GM21515 (cell line): ENCODE measurements around the gene APEH.

Source experiments
- ATAC-seq: cut with Tn5 transposase; IDR thresholded peaks from one replicate; pipeline ENCODE4 v1.9.1; 2021; ENCODE audit not compliant: unreplicated experiment

Gene APEH

GRCh38 chr3:49711489-49711888 lies 37.3 kb downstream of the APEH start:
- ATAC-seq, result no peak

DNA sequence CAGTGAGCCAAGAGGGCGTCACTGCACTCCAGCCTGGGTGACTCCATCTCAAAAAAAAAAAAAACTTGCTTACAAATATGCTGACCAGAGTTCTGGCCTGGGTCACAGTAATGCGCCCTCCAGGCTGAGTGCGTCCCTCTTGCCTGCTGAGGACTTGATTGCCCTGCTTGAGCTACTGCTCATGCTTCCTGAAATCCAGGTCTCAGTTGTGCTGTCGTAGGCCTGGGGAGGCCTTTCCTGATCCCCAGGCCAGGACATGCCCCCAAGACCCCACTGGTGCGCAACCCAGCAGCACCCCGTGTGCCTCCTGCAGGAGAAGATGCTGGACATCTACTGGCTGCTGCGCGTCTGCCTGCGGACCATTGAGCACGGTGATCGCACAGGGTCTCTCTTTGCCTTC lies 38.0 kb downstream of the APEH start:
- no peak for ATAC-seq

DNA sequence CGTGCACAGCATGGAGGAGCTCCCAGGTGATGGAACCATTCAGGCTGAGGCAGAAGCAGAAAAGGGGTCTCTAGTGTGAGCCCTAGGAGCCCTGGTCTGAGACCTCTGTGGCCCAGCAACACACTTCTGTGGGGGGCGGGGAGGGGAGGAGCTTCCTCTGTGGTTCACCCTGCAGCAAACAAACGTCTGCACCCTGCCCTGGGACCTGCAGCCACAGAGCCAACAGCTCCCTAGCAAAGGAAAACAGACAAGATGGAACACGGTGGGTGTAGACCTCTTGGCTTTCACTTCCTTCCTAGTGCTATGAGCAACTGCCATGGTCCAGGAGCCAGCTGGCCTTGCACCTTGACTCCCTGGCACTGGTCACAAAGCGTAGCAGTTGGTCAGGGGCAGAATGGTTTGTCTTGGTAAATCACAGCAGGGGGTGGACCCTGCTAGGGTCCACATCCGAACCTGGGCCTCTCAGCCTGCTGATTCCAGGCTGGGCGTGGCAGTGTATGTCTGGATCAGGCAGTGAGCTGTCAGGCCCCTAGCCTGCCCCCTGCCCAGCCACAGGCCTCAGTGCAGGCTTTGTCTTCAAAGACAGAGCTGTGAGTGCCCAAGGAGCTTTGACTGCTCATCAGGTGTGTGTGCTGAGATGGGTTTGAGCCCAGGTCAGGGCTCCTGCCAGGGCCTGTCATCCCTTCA lies 38.6 kb downstream of the APEH start:
- ATAC-seq, result no peak

GRCh38 chr3:49713336-49714105 lies 39.4 kb downstream of the APEH start:
- ATAC-seq, result no peak

DNA sequence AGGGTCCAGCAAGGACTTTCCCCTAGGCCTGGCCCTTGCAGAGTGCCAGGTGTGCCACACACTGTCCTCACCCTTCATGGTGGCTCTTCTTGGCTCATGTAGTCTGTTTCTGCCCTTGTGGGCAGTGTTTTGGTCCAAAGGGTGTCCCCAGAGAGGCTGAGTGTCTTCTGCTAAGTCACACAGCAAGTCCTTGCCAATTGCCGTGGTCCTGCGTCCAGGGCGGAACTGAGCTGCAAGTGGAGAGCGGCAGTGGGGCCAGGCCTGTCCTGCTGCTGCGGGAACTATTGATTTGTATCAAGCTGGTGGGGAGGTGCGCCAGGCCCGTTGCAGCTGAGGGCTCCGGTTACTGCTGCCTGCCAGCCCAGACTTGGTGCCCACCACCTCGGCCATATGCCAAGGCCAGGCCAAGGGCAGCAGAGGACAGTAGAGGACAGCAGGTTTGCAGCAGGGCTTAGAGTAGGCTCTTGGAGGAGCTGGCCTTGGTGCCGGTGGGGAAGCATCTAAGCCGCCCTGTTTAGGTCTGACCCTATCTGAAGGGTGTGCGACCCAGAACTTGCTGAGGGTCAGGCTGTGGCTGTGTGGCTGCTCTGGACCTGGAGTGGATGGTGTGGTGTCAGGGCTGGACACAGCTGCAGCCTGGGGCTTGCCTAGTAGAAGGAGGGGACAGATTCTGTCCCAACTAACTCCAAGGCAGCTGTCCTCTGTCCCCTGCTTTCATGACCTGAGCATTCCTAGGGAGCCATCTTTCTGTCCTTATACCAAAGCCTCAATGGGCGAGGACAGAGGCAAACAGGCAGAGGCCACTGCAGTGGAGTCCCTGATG lies 40.8 kb downstream of the APEH start:
- ATAC-seq, result no peak

DNA sequence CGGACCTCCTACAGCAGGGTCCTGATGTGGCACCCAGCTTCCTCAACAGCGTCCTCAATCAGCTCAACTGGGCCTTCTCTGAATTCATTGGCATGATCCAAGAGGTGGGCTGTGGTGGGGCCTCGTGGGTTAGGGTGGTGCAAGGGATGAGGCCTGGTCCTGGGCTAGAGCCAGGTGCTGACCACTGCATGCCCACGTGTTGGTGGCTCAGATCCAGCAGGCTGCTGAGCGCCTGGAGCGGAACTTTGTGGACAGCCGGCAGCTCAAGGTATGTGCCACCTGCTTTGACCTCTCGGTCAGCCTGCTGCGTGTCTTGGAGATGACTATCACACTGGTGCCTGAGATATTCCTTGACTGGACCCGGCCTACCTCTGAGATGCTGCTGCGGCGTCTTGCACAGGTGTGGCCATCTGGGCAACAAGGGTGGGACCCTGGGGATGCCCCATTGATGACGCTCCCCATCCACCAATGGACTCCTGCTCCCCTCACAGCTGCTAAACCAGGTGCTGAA lies 41.5 kb downstream of the APEH start:
- ATAC-seq, result no peak

- no peak for ATAC-seq
These were observed 42.0 kb downstream of the APEH start for GRCh38 chr3:49716169-49716568.

DNA sequence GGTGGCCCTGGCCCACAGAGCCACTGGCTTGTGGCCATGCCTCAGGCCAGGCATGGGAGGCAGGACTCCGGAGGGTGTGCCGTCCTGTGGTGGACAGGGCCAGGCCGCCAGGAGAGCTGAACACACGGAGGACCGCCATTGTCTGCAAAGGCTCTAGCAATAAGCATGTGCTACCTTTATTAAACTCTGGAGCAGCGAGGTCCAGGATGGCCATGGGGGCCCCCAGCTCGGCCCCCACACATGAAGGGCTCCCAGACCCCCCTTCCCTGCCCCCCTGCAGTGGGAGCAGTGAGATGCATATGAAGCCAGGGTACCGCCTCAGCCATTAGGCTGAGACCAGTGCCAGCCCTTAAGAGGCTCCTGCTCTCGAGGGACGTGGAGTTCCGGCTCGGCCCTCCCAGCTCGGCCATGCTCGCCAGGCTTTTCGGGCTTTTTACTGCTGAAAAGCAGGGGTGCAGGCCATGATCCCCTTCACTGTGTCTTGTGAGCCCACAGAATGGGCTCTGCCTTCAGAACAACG lies 42.6 kb downstream of the APEH start:
- ATAC-seq, result no peak

- ATAC-seq, result no peak
These were observed 43.2 kb downstream of the APEH start for GRCh38 chr3:49717211-49717958.

- ATAC-seq, result no peak
These were observed 44.1 kb downstream of the APEH start for GRCh38 chr3:49717959-49718857.

DNA sequence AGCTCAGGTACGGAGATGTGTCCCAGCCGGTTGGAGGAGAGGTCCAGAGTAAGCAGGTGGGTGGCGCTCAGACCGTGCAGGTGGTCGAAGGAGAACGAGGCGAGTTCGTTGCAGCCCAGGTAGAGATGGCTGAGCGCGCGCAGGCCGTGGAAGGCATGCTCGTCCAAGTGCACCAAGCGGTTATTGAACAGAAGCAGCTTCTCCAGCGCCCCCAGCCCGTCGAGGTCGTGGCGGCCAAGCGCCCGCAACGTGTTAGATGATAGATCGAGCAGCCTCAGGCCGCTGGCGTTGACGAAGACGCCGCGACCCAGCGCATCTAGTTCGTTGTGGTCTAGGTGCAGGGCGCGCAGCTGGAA lies 44.7 kb downstream of the APEH start:
- no peak for ATAC-seq

DNA sequence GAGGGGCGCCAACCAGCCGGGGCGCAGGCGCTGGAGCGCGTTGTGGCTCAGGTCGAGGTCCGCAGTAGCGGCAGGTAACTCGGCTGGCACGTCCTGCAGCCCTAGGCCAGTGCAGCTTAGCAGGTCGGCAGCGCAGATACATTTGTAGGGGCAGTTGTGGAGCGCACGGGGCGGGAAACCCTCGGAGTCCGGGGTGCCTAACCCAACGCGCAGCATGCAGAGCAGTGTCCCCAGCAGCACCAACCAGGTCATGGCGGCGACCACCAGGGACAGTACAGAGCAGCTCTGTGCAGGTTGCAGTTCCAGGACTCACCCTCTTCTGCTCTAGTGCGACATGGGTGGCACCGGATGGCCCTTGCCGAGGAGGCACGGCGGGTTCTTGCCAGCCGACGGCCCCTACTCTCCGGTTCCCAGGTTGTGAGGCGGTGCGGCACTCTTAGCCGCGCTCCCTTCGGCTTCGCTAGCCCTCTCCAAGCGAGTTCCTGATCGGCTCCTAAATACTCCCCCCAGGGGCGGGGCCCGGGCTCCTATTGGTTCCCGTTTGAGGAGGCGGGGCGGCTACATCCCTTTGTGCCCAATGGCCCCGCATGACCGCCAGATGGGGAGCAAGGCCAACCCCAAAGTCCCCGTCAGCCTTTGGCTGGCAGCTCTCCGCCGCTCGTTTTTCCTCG lies 45.2 kb downstream of the APEH start, which contains the start of gene AMIGO3:
Gene AMIGO3 (minus strand): TSS at position 471 of the 671 bp plus-strand sequence. CDS start 219 bp downstream, at position 252.
- peak; percentile 40 for ATAC-seq

- no peak for ATAC-seq
These were observed 46.9 kb downstream of the APEH start for GRCh38 chr3:49720855-49721595.

- ATAC-seq, result no peak
These were observed 47.4 kb downstream of the APEH start for GRCh38 chr3:49721596-49721895.

GRCh38 chr3:49721896-49722781 lies 48.0 kb downstream of the APEH start:
- no peak for ATAC-seq

DNA sequence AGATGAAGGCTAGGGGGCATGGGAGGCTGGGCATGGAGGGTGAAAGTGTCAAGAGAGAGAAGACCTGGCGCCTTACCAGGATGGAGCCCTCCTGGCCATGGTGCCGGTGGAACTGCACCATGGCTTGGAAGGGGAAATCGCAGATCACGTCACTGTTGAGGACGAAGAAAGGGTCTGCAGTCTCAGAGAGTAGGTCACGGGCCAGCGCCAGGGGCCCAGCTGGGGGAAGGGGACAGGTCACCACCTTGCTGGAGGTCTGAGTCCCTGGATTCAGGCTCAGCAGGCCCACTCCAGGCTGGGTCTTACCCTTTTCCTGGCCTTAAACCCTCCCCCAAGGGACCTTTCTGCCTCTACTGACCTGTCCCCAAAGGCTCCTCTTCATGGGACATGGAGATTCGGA lies 48.7 kb downstream of the APEH start:
- no peak for ATAC-seq

DNA sequence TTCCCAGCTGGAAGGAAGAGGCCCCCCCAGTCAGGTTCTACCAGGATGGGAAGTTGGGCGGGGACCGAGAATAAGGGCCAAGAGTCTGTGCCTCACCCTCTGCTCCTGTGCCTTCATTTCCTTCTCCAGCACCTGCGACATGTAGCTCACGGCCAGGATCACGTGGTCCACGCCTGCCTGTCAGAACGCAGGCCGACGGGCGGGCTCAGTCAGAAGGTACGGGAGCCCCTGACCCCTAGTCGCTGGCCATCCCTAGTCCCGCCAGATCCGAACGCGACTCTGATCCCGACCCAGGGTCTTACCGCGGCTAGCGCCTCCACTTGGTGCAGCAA lies 49.1 kb downstream of the APEH start:
- no peak for ATAC-seq
